Neural progenitor cell (in vitro differentiated cells): ENCODE data around the gene USP33. TPM values are rescaled to one million over a fixed set of nuclear protein-coding genes. Genes with fewer than 3 reads are reported as not detected.
A peak's percentile ranks its signal among the peaks of the same experiment; 100 is the strongest.
"Not testable (repeated sequence)": the region's sequence is repeated elsewhere in the genome, so short reads cannot be mapped to it uniquely, and the experiment has no call there.

Source experiments
- DNase-seq: peaks from one replicate; pipeline ENCODE4 v3.0.0-alpha.2; 2016; ENCODE audit warnings: low spot score
- H2AFZ ChIP-seq: fragments of 200-600 bp; sonication (generic); replicated peaks from 2 replicates; pipeline ENCODE4 v1.6.1; 2016; ENCODE audit warnings: antibody characterized with exemption
- H3F3A ChIP-seq: fragments of 200-600 bp; sonication (generic); 2 replicates; pipeline ENCODE4 v1.6.1; 2016; ENCODE audit warnings: antibody characterized with exemption, low read depth
- H3K27ac ChIP-seq: fragments of 200-600 bp; sonication (generic); 2 replicates; pipeline ENCODE4 v1.5.1; 2016; ENCODE audit warnings: mild to moderate bottlenecking
- H3K27me3 ChIP-seq: fragments of 200-600 bp; sonication (generic); 2 replicates; pipeline ENCODE4 v1.6.1; 2016; ENCODE audit warnings: mild to moderate bottlenecking, moderate library complexity
- H3K36me3 ChIP-seq: fragments of 200-600 bp; sonication (generic); 2 replicates; pipeline ENCODE4 v1.5.1; 2016
- H3K4me1 ChIP-seq: fragments of 200-600 bp; sonication (generic); 2 replicates; pipeline ENCODE4 v1.6.1; 2016; ENCODE audit warnings: mixed run types
- H3K4me2 ChIP-seq: fragments of 200-600 bp; sonication (generic); 2 replicates; pipeline ENCODE4 v1.6.1; 2016
- H3K4me3 ChIP-seq: fragments of 200-600 bp; sonication (generic); 2 replicates; pipeline ENCODE4 v1.5.1; 2016
- H3K79me2 ChIP-seq: fragments of 200-600 bp; sonication (generic); 2 replicates; pipeline ENCODE4 v1.6.1; 2016; ENCODE audit warnings: low read depth
- H3K9ac ChIP-seq: fragments of 200-600 bp; sonication (generic); 2 replicates; pipeline ENCODE4 v1.6.1; 2016
- H3K9me3 ChIP-seq: fragments of 200-600 bp; sonication (generic); 2 replicates; pipeline ENCODE4 v1.5.1; 2016; ENCODE audit warnings: low read depth
- H4K20me1 ChIP-seq: fragments of 200-600 bp; sonication (generic); 2 replicates; pipeline ENCODE4 v1.6.1; 2016; ENCODE audit warnings: low read depth
- H3K27ac Mint-ChIP-seq: 3 replicates; pipeline ENCODE4 v1.8.0; 2021; ENCODE audit warnings: mixed read lengths
- H3K27me3 Mint-ChIP-seq: 2 replicates; pipeline ENCODE4 v1.8.0; 2022; ENCODE audit warnings: low read depth, mild to moderate bottlenecking, inconsistent platforms, moderate library complexity, mixed read lengths; ENCODE audit not compliant: insufficient read depth
- H3K36me3 Mint-ChIP-seq: 3 replicates; pipeline ENCODE4 v1.8.0; 2021; ENCODE audit warnings: mixed read lengths
- H3K4me1 Mint-ChIP-seq: 3 replicates; pipeline ENCODE4 v1.8.0; 2021; ENCODE audit warnings: mixed read lengths
- H3K4me3 Mint-ChIP-seq: 3 replicates; pipeline ENCODE4 v1.8.0; 2021; ENCODE audit warnings: mild to moderate bottlenecking, moderate library complexity, mixed read lengths
- H3K9me3 Mint-ChIP-seq: 3 replicates; pipeline ENCODE4 v1.8.0; 2020; ENCODE audit warnings: mixed read lengths
- EZH2 ChIP-seq: fragments of 200-600 bp; sonication (generic); IDR thresholded peaks from 2 replicates; pipeline ENCODE4 v1.6.1; 2017; ENCODE audit warnings: antibody characterized with exemption, mild to moderate bottlenecking, moderate library complexity
- EZH2phosphoT487 ChIP-seq: fragments of 200-600 bp; sonication (generic); IDR thresholded peaks from 2 replicates; pipeline ENCODE4 v1.6.1; 2017; ENCODE audit warnings: antibody characterized with exemption
- total RNA-seq: library from RNA; depleted of rRNA; stranded (reverse); fragments of >200 nt; gene quantifications from 2 replicates; pipeline ENCODE4 v1.2.3, GENCODE V29; 2015; ENCODE audit warnings: low replicate concordance
- TF ChIP-seq, protein P1 (sequence below): fragments of 200-600 bp; sonication (generic); IDR thresholded peaks from 2 replicates; pipeline ENCODE4 v1.5.1; 2017; ENCODE audit warnings: antibody characterized with exemption, mild to moderate bottlenecking

The USP33 gene
- total RNA-seq, 1 donor from 2014 or later = 132 TPM

DNA sequence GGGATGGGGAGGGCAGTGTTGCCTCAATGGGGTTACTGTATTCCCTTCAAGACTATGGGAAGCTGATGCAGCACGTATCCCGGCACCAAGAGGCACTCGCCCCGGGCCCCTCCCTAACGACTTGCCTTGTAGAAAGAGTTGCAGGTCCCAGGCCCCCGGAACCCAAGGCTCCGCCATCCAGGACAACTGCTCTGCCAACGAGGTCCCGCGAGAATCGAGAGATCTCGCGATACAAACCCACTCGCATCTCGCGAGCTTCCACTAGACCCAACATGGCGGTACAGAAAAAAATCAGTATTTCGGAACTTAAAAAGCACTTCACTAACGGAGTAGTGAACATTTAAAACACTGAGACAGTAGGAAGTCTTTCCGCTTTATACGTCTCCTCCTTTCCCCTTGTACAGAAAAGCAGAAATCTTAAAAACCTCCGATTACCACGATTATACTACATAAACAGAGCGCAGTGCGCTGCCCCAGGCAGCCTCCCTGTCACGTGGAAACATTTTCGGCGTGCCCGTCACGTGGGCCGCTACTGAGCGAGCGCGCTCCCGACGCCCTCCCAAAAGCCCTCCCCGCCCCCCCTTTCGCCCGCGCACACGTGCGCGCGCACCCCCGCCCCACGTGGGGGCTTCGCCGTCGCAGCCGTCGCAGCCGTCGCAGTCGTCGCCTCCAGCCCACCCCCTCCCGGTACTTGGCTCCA is 77.0 kb downstream of the USP33 start, which contains the start of gene ZZZ3:
ZZZ3 (minus strand) TSS at position 199 of the 700 bp plus-strand sequence. CDS start 49,304 bp downstream, outside the sequence.
- H3K9me3 Mint-ChIP-seq = no peaks in the 10 kb centered on the region
- H3K4me1 ChIP-seq = peaks cover 21% of the 10 kb centered on the region
- H3K9me3 ChIP-seq = no peaks in the 10 kb centered on the region
- no peaks in the 10 kb centered on the region for H3K27me3 ChIP-seq
- H3K79me2 ChIP-seq = peaks cover 64% of the 10 kb centered on the region
- peak within 1 kb of the TSS; percentile 100 for H3K27ac Mint-ChIP-seq
- H3K4me1 Mint-ChIP-seq = peaks cover 31% of the 10 kb centered on the region
- H3K9ac ChIP-seq = peak within 1 kb of the TSS; percentile 95
- H2AFZ ChIP-seq = peak within 1 kb of the TSS; percentile 90
- H3K4me2 ChIP-seq = peak within 1 kb of the TSS; percentile 78
- no peak for TF ChIP-seq EZH2phosphoT487
- TF ChIP-seq, protein P1, sequence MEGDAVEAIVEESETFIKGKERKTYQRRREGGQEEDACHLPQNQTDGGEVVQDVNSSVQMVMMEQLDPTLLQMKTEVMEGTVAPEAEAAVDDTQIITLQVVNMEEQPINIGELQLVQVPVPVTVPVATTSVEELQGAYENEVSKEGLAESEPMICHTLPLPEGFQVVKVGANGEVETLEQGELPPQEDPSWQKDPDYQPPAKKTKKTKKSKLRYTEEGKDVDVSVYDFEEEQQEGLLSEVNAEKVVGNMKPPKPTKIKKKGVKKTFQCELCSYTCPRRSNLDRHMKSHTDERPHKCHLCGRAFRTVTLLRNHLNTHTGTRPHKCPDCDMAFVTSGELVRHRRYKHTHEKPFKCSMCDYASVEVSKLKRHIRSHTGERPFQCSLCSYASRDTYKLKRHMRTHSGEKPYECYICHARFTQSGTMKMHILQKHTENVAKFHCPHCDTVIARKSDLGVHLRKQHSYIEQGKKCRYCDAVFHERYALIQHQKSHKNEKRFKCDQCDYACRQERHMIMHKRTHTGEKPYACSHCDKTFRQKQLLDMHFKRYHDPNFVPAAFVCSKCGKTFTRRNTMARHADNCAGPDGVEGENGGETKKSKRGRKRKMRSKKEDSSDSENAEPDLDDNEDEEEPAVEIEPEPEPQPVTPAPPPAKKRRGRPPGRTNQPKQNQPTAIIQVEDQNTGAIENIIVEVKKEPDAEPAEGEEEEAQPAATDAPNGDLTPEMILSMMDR = no peak
- no peak for TF ChIP-seq EZH2
- H3K4me3 ChIP-seq = peak within 1 kb of the TSS; percentile 72
- H3K27ac ChIP-seq = peak within 1 kb of the TSS; percentile 97
- peaks cover 5% of the 10 kb centered on the region for H3K27me3 Mint-ChIP-seq
- H3K4me3 Mint-ChIP-seq = peak within 1 kb of the TSS; percentile 93
- no peaks in the 10 kb centered on the region for H3K36me3 ChIP-seq
- peaks cover 25% of the 10 kb centered on the region for H3F3A ChIP-seq
- peaks cover 3% of the 10 kb centered on the region for H3K36me3 Mint-ChIP-seq
- peak; percentile 96 for DNase-seq
- H4K20me1 ChIP-seq = peaks cover 43% of the 10 kb centered on the region

DNA sequence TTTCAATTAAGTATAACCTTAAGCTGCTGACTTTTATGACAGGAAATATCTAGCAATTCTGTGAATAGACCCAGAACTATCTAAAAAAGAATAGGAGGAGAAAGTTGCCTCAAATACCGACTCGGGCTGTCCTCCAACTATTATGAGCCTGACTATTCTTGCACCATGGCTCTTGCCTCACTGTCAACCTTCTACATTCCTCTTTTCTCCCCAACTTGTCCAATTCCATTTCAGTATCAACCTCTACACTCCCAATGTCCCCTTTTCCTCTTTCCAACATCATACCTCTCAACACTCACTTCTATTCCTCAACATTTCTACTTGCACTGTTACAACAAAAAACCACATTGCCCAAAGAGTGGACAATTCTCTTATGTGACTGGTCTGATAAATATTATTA is 79.5 kb downstream of the USP33 start:
- H3K27ac ChIP-seq = no peak overlapping the region
- peaks cover 4% of the 10 kb centered on the region for H3K27me3 Mint-ChIP-seq
- peaks cover 21% of the 10 kb centered on the region for H3K4me1 ChIP-seq
- H4K20me1 ChIP-seq = peaks cover 67% of the 10 kb centered on the region
- no peak for TF ChIP-seq EZH2phosphoT487
- TF ChIP-seq, protein P1 = no peak
- TF ChIP-seq EZH2 = no peak
- H3K4me3 Mint-ChIP-seq = no peak overlapping the region
- H2AFZ ChIP-seq = no peak overlapping the region
- H3K36me3 Mint-ChIP-seq = no peaks in the 10 kb centered on the region
- no peaks in the 10 kb centered on the region for H3K36me3 ChIP-seq
- no peaks in the 10 kb centered on the region for H3K27me3 ChIP-seq
- no peak overlapping the region for H3K9ac ChIP-seq
- peak overlapping the region; percentile 78 for H3K4me2 ChIP-seq
- H3K4me3 ChIP-seq = peak overlapping the region; percentile 72
- no peaks in the 10 kb centered on the region for H3K9me3 ChIP-seq
- peaks cover 25% of the 10 kb centered on the region for H3F3A ChIP-seq
- H3K9me3 Mint-ChIP-seq = no peaks in the 10 kb centered on the region
- peaks cover 86% of the 10 kb centered on the region for H3K79me2 ChIP-seq
- DNase-seq = no peak
- H3K27ac Mint-ChIP-seq = no peak overlapping the region
- peaks cover 26% of the 10 kb centered on the region for H3K4me1 Mint-ChIP-seq

DNA sequence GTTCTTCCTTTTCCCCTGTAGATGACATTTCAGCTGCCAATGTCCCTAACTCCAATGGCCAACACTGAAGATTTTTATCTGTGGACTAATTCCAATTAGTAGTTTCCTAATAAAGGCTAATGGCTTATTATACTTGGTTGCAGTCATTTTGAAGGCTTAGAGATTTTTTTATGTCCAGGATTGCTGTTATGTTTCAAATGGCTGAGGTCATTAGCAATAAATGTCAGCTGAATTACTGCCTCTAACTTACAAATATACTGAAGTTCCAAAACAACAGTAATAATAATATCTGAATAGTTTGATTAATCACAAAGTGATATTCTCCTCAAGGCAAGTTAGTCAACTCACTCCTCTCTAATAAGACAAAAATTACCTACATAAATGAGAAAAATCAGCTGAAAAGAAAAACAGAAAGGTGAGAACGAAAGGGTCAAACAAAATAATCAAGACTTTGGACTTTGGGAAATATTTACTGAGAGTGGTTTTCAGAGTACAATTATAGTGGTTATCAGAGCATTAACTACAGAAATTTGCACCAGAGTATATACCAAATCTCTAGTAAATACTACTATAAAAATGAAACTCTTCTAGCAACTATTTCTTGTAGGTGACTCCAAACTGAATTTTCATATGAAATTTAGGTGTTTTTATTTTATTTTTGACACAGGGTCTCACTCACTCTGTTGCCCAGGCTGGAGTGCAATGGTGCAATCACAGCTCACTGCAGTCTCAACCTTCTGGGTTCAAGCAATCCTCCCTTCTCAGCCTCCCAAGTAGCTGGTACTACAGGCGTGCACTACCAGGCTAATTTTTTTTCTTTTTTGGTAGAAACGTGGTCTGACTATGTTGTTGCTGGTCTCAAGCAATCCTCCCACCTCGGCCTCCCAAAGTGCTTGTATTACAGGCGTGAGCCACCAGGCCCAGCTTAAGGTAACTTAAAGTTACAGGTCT is 80.7 kb downstream of the USP33 start:
- H3K27ac Mint-ChIP-seq = no peak overlapping the region
- no peak overlapping the region for H3K27ac ChIP-seq
- no peaks in the 10 kb centered on the region for H3K9me3 ChIP-seq
- peaks cover 20% of the 10 kb centered on the region for H3F3A ChIP-seq
- H3K79me2 ChIP-seq = peaks cover 86% of the 10 kb centered on the region
- H3K4me3 ChIP-seq = no peak overlapping the region
- no peak for TF ChIP-seq EZH2
- no peak for TF ChIP-seq EZH2phosphoT487
- TF ChIP-seq, protein P1 = no peak
- H3K4me1 ChIP-seq = peaks cover 14% of the 10 kb centered on the region
- H3K9me3 Mint-ChIP-seq = no peaks in the 10 kb centered on the region
- no peak for DNase-seq
- H3K9ac ChIP-seq = no peak overlapping the region
- H3K36me3 Mint-ChIP-seq = no peaks in the 10 kb centered on the region
- peaks cover 4% of the 10 kb centered on the region for H3K27me3 Mint-ChIP-seq
- no peak overlapping the region for H2AFZ ChIP-seq
- H3K4me3 Mint-ChIP-seq = no peak overlapping the region
- no peaks in the 10 kb centered on the region for H3K36me3 ChIP-seq
- peaks cover 14% of the 10 kb centered on the region for H3K4me1 Mint-ChIP-seq
- no peak overlapping the region for H3K4me2 ChIP-seq
- peaks cover 78% of the 10 kb centered on the region for H4K20me1 ChIP-seq
- H3K27me3 ChIP-seq = no peaks in the 10 kb centered on the region

DNA sequence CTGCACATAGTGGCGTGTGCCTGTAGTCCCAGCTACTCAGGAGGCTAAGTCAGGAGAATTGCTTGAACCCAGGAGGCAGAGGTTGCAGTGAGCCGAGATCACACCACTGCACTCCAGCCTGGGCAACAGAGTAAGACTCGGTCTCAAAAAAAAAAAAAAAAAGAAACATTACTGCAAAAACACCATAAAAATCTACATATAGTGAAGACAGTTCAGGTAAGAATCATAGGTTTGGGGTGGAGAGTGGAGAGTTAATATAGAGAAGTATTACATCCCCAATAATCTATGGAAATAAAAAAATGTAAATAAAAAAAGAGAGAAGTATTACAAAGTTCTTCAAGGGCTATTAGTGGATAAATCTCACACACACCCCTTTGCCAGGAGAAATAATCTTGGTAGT is 84.8 kb downstream of the USP33 start:
- not testable (repeated sequence) for H3F3A ChIP-seq, H3K9ac ChIP-seq, H3K36me3 Mint-ChIP-seq, H3K27me3 Mint-ChIP-seq, H3K4me3 ChIP-seq, H3K4me2 ChIP-seq, H3K9me3 ChIP-seq, H3K27me3 ChIP-seq, H3K9me3 Mint-ChIP-seq, H3K4me1 ChIP-seq, H3K4me1 Mint-ChIP-seq, H3K27ac ChIP-seq, H3K27ac Mint-ChIP-seq, H2AFZ ChIP-seq, H3K36me3 ChIP-seq, DNase-seq, H3K4me3 Mint-ChIP-seq
- H3K79me2 ChIP-seq = peaks cover 100% of the 10 kb centered on the region
- H4K20me1 ChIP-seq = peaks cover 96% of the 10 kb centered on the region
